DOHH2 (cell line): ENCODE measurements around the gene SYNJ2.

Experiments
- H3F3A ChIP-seq: fragments of 200-600 bp; sonication (generic), shearing (Covaris generic); 2 replicates; pipeline ENCODE4 v1.6.0; 2016; ENCODE audit warnings: antibody characterized with exemption, mild to moderate bottlenecking; ENCODE audit not compliant: control insufficient read depth, insufficient read depth
- H3K27ac ChIP-seq: fragments of 200-600 bp; sonication (generic); 2 replicates; pipeline ENCODE4 v1.5.1; 2014; ENCODE audit warnings: low read depth, mild to moderate bottlenecking, low read length, moderate library complexity
- H3K27me3 ChIP-seq: fragments of 200-600 bp; sonication (generic); 2 replicates; pipeline ENCODE4 v1.6.1; 2014; ENCODE audit warnings: mild to moderate bottlenecking, low read length, mixed read lengths; ENCODE audit not compliant: control insufficient read depth
- H3K36me3 ChIP-seq: fragments of 200-600 bp; sonication (generic); 2 replicates; pipeline ENCODE4 v1.6.1; 2014; ENCODE audit warnings: mild to moderate bottlenecking, low read length, moderate library complexity, mixed read lengths; ENCODE audit not compliant: control insufficient read depth
- H3K4me1 ChIP-seq: fragments of 200-600 bp; sonication (generic); 2 replicates; pipeline ENCODE4 v1.6.1; 2014; ENCODE audit warnings: mild to moderate bottlenecking, low read length, mixed read lengths; ENCODE audit not compliant: control insufficient read depth
- H3K4me2 ChIP-seq: fragments of 200-600 bp; sonication (generic); 2 replicates; pipeline ENCODE4 v1.6.0; 2014; ENCODE audit warnings: mild to moderate bottlenecking, low read length, moderate library complexity
- H3K4me3 ChIP-seq: fragments of 200-600 bp; sonication (generic); 2 replicates; pipeline ENCODE4 v1.5.1; 2014; ENCODE audit warnings: mild to moderate bottlenecking, low read length, mixed read lengths
- H3K79me2 ChIP-seq: fragments of 200-600 bp; sonication (generic); 2 replicates; pipeline ENCODE4 v1.6.1; 2014; ENCODE audit warnings: mild to moderate bottlenecking, low read length, mixed read lengths; ENCODE audit not compliant: control insufficient read depth
- H3K9me2 ChIP-seq: fragments of 200-600 bp; sonication (generic); replicated peaks from 2 replicates; pipeline ENCODE4 v1.6.1; 2014; ENCODE audit warnings: mild to moderate bottlenecking, low read length, mixed read lengths; ENCODE audit not compliant: control insufficient read depth
- H3K9me3 ChIP-seq: fragments of 200-600 bp; sonication (generic); 2 replicates; pipeline ENCODE4 v1.6.1; 2014; ENCODE audit warnings: antibody characterized with exemption, low read length, mixed read lengths; ENCODE audit not compliant: control insufficient read depth, insufficient read depth
- H4K20me1 ChIP-seq: fragments of 200-600 bp; sonication (generic); 2 replicates; pipeline ENCODE4 v1.6.0; 2014; ENCODE audit warnings: low read depth, mild to moderate bottlenecking, antibody characterized with exemption, low read length, moderate library complexity; ENCODE audit not compliant: control insufficient read depth, insufficient read depth
- EZH2phosphoT487 ChIP-seq: fragments of 200-600 bp; sonication (generic); IDR thresholded peaks from 2 replicates; pipeline ENCODE4 v1.6.1; 2017; ENCODE audit warnings: borderline replicate concordance, mild to moderate bottlenecking, antibody characterized with exemption, low read length, moderate library complexity, mixed read lengths
- TF ChIP-seq, protein P1 (sequence below): fragments of 200-600 bp; sonication (generic); IDR thresholded peaks from one replicate; pipeline ENCODE4 v1.5.1; 2014; ENCODE audit warnings: antibody characterized with exemption, mild to moderate bottlenecking, low read depth, low read length; ENCODE audit not compliant: poor library complexity, severe bottlenecking

SYNJ2 gene

GRCh38 chr6:158015188-158015506 lies 33.5 kb downstream of the SYNJ2 start:
- H3K9me3 ChIP-seq = no peaks in the 10 kb centered on the region
- no peak overlapping the region for H3K4me2 ChIP-seq
- H3K79me2 ChIP-seq = no peaks in the 10 kb centered on the region
- H3K9me2 ChIP-seq = no peaks in the 10 kb centered on the region
- no peak for TF ChIP-seq EZH2phosphoT487
- TF ChIP-seq, protein P1, sequence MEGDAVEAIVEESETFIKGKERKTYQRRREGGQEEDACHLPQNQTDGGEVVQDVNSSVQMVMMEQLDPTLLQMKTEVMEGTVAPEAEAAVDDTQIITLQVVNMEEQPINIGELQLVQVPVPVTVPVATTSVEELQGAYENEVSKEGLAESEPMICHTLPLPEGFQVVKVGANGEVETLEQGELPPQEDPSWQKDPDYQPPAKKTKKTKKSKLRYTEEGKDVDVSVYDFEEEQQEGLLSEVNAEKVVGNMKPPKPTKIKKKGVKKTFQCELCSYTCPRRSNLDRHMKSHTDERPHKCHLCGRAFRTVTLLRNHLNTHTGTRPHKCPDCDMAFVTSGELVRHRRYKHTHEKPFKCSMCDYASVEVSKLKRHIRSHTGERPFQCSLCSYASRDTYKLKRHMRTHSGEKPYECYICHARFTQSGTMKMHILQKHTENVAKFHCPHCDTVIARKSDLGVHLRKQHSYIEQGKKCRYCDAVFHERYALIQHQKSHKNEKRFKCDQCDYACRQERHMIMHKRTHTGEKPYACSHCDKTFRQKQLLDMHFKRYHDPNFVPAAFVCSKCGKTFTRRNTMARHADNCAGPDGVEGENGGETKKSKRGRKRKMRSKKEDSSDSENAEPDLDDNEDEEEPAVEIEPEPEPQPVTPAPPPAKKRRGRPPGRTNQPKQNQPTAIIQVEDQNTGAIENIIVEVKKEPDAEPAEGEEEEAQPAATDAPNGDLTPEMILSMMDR = no peak
- 0 out of 2 replicates have a peak, but pooled peaks cover under 1% of the 10 kb centered on the region for H4K20me1 ChIP-seq
- H3K4me1 ChIP-seq = no peaks in the 10 kb centered on the region
- peaks cover 6% of the 10 kb centered on the region; the same call in 1 of the 2 replicates for H3K27me3 ChIP-seq
- no peak overlapping the region for H3K27ac ChIP-seq
- H3F3A ChIP-seq = no peaks in the 10 kb centered on the region
- no peak overlapping the region for H3K4me3 ChIP-seq
- no peaks in the 10 kb centered on the region for H3K36me3 ChIP-seq

- H3K4me2 ChIP-seq = no peak overlapping the region
- no peaks in the 10 kb centered on the region for H3K36me3 ChIP-seq
- H3K4me1 ChIP-seq = no peaks in the 10 kb centered on the region
- no peak overlapping the region for H3K27ac ChIP-seq
- no peaks in the 10 kb centered on the region for H3K79me2 ChIP-seq
- TF ChIP-seq, protein P1 = no peak
- no peak for TF ChIP-seq EZH2phosphoT487
- 0 out of 2 replicates have a peak, but pooled peaks cover 4% of the 10 kb centered on the region for H4K20me1 ChIP-seq
- no peaks in the 10 kb centered on the region for H3K9me3 ChIP-seq
- H3K4me3 ChIP-seq = no peak overlapping the region
- peaks cover 6% of the 10 kb centered on the region; the same call in 1 of the 2 replicates for H3K27me3 ChIP-seq
- H3F3A ChIP-seq = no peaks in the 10 kb centered on the region
- H3K9me2 ChIP-seq = no peaks in the 10 kb centered on the region
Measured at GRCh38 chr6:158016571-158017383, 35.1 kb downstream of the SYNJ2 start.

DNA sequence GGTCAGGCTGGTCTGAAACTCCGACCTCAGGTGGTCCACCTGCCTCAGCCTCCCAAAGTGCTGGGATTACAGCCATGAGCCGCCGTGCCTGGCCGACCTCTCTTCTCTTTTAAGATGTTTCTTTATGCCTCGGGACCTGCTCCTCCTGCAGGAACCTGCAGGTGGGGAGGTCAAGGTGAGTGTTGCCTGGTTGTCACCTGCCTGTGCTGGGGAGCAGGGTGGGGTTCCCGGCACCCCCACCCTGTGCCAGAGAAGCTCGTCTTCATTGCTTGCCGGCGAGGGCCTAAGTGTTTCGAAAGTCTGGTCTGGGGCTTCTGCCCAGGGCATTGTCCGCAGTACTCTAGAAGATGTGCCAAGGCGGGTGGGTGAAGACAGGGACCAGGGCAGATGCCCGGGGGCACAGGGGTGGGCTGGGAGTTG lies 36.0 kb downstream of the SYNJ2 start:
- Histone ChIP-seq H3K36me3 (no peaks in the 10 kb centered on the region), H3K9me3 (no peaks in the 10 kb centered on the region), H3K4me2 (no peak overlapping the region), H3K27ac (no peak overlapping the region), H3F3A (no peaks in the 10 kb centered on the region), H3K4me1 (no peaks in the 10 kb centered on the region), H3K79me2 (no peaks in the 10 kb centered on the region), H3K27me3 (peaks cover 6% of the 10 kb centered on the region; the same call in 1 of the 2 replicates), H3K4me3 (no peak overlapping the region), H3K9me2 (no peaks in the 10 kb centered on the region), H4K20me1 (0 out of 2 replicates have a peak, but pooled peaks cover 4% of the 10 kb centered on the region)
- TF ChIP-seq, protein P1 = no peak
- no peak for TF ChIP-seq EZH2phosphoT487
